HepG2 (cell line): ENCODE measurements around the gene FRK.

Experiments
- MED1 ChIP-seq: sonication (generic); formaldehyde crosslinking; IDR thresholded peaks from 2 replicates; pipeline ENCODE4 v1.4.0; 2020; ENCODE audit warnings: missing genetic modification reagents
- RARA ChIP-seq: IDR thresholded peaks from 2 replicates; pipeline ENCODE4 v1.6.1; 2016; ENCODE audit warnings: missing genetic modification reagents, missing compliant biosample characterization
- SNRNP70 ChIP-seq: fragments of 200-400 bp; formaldehyde crosslinking; IDR thresholded peaks from 2 replicates; pipeline ENCODE4 v1.6.1; 2017; ENCODE audit warnings: mild to moderate bottlenecking, low read depth, low read length, moderate library complexity
- ZNF549 ChIP-seq: sonication (generic); formaldehyde crosslinking; IDR thresholded peaks from 2 replicates; pipeline ENCODE4 v1.5.0; 2020; ENCODE audit warnings: missing genetic modification reagents
- ZNF605 ChIP-seq: sonication (generic); formaldehyde crosslinking; IDR thresholded peaks from 2 replicates; pipeline ENCODE4 v1.8.0; 2022; ENCODE audit warnings: mild to moderate bottlenecking, missing genetic modification reagents
- TF ChIP-seq, protein P1 (sequence below): sonication (generic); formaldehyde crosslinking; IDR thresholded peaks from 2 replicates; pipeline ENCODE4 v1.8.0; 2022; ENCODE audit warnings: missing genetic modification reagents, low read depth, mild to moderate bottlenecking, borderline replicate concordance
- TF ChIP-seq, protein P2 (sequence below): sonication (generic); formaldehyde crosslinking; IDR thresholded peaks from 2 replicates; pipeline ENCODE4 v1.5.0; 2020; ENCODE audit warnings: mild to moderate bottlenecking, missing genetic modification reagents, moderate library complexity
- TF ChIP-seq, protein P3 (sequence below): sonication (generic); formaldehyde crosslinking; IDR thresholded peaks from 2 replicates; pipeline ENCODE4 v1.8.1; 2023; ENCODE audit warnings: mild to moderate bottlenecking, missing genetic modification reagents, borderline replicate concordance

DNA sequence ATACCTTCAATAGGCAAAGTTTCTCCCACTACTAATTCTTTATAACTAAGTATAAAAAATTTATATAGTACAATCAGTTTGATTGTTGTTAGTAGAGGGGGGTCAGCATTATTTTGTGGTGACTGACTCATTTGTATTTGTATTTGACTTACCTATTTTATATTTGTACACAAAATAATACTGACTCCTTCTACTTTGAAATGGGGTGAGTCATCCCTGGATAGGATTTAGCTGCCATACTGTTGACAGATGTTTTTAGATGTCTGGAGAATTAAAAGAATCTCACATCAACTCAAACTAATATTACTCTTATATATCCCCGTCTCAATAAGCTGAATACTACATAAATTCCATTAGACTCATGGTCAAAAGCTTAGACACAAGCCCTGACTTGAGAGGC, 114.9 kb downstream of the FRK start:
- TF ChIP-seq, protein P1, sequence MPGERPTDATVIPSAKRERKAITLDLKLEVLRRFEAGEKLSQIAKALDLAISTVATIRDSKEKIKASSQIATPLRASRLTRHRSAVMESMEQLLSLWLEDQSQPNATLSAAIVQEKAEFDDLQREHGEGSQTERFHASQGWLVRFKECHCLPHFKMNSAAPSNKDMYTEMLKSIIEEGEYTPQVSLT = no peak
- TF ChIP-seq, protein P2, sequence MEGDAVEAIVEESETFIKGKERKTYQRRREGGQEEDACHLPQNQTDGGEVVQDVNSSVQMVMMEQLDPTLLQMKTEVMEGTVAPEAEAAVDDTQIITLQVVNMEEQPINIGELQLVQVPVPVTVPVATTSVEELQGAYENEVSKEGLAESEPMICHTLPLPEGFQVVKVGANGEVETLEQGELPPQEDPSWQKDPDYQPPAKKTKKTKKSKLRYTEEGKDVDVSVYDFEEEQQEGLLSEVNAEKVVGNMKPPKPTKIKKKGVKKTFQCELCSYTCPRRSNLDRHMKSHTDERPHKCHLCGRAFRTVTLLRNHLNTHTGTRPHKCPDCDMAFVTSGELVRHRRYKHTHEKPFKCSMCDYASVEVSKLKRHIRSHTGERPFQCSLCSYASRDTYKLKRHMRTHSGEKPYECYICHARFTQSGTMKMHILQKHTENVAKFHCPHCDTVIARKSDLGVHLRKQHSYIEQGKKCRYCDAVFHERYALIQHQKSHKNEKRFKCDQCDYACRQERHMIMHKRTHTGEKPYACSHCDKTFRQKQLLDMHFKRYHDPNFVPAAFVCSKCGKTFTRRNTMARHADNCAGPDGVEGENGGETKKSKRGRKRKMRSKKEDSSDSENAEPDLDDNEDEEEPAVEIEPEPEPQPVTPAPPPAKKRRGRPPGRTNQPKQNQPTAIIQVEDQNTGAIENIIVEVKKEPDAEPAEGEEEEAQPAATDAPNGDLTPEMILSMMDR (CRISPR knock-in tag) = no peak
- TF ChIP-seq RARA (CRISPR knock-in tag) (no peak), ZNF549 (CRISPR knock-in tag) (no peak), MED1 (no peak), ZNF605 (CRISPR knock-in tag) (no peak), SNRNP70 (no peak)
- TF ChIP-seq, protein P3, sequence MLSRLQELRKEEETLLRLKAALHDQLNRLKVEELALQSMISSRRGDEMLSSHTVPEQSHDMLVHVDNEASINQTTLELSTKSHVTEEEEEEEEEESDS = no peak
